HG03439 (cell line): Measurements from ENCODE around the gene SDCBP2.

Experiments used
- ATAC-seq: cut with Tn5 transposase; IDR thresholded peaks from one replicate; pipeline ENCODE4 v1.9.1; 2021; ENCODE audit warnings: mild to moderate bottlenecking, moderate library complexity; ENCODE audit not compliant: unreplicated experiment

The SDCBP2 gene, protein sequence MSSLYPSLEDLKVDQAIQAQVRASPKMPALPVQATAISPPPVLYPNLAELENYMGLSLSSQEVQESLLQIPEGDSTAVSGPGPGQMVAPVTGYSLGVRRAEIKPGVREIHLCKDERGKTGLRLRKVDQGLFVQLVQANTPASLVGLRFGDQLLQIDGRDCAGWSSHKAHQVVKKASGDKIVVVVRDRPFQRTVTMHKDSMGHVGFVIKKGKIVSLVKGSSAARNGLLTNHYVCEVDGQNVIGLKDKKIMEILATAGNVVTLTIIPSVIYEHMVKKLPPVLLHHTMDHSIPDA

DNA sequence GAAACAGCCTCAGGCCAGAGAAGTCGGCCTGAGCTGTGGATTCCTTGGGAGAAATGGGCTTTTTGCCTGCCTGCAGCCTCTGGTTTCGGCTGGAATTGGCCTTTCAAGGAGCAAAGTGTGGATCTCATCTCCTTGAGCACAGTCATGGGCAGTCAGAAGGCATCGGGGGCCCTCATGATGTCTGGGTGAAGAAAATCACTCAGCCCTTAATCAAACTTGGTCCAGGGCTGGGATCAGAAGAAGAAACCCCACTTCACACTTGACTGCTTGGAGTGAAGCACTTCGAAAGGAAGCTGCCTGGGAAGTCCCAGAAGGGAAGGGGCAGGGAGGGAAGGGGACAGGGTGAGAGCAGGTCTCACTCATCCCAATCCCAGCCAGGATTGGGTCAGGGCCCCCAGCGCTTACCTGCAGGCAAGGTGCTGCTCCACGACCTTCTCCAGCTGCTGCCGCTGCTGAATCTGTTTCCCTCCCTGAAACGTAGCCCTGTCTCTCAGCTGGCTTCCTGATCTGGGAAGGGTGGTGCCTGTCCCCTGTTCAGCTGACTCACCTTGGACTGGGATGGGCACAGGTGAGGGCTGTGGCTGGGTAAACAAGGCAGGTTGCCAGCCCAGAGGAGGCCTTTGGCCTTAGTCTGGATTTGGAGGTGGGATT, at the start of gene SDCBP2:
TSS of gene SDCBP2 (minus strand) at position 460 of the 651 bp plus-strand sequence. CDS start 8,723 bp downstream, outside the sequence.
- no peak for ATAC-seq

DNA sequence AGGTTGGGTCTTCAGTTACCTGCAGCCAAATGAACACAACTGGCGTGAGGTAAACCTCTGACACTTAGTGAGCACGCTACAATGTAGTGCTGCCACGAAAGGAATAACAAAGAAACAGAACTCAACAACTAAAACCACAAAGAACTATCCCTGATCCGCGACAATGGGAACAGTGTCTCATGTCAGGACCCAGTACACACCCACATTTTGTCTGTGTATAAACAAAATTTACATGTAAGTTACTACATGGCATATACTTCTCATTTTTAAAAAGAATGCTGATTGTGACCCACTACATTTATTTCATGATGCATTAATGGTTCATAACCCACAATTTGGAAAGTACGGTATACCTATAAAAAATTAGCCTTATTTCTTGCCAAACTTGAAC, 49.8 kb upstream of the SDCBP2 start:
- no peak for ATAC-seq

DNA sequence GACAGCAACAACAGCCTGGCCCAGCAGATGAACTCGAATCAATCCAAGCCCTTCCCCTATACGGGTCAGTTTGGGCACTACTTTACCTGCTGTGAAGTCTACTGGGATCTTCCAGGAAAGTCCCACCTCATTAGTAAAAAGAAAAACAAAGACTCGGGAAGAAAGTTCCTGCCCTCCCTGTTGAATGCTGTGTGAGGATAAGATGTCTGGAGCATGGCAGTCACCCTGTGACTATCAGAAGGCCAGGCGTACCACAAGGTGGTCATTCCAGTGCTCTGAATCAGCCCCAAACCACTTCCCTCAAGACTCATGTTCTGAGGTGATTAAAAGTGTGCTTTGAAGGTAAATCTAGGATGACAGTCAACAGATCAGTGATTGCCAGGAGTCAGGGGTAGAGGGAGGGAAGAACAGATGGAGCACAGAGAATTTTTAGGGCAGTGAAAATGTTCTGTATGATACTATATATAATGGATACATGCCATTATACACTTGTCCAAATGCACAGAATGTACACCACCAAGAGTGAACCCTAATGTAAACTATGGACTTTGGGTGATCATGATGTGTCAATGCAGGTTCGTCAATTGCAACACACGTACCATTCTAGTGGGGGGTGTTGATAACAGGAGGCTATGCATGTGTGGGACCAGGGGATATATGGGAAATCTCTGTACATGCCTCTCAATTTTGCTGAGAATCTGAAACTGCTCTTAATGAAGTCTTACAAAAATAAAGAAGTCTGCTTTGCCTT, 49.2 kb upstream of the SDCBP2 start:
- ATAC-seq, result no peak

DNA sequence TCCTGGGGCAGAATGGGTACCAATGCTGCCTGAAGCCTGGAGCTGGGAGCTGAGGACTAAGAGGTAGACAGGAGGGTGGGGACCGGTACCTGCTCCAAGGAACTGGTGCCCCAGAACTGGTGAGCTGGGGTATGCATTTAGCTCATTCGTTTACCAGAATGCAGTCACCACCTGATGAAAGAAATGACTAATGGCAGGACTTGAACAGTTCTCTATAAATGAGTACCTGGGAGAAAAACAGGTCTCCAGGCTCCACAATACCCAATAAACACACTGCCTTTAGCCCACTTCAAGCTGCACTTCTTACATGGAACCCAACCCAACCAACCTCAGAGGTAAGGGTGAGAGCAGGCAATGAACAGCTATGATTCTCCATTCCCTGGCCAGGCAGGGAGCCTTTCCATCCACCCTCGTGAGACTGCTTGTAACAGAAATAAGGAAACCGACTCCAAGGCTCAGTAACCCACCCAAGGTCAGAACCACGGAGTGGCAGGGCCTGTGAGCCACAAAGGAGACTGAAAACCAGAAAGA, 48.5 kb upstream of the SDCBP2 start:
- ATAC-seq, result no peak

DNA sequence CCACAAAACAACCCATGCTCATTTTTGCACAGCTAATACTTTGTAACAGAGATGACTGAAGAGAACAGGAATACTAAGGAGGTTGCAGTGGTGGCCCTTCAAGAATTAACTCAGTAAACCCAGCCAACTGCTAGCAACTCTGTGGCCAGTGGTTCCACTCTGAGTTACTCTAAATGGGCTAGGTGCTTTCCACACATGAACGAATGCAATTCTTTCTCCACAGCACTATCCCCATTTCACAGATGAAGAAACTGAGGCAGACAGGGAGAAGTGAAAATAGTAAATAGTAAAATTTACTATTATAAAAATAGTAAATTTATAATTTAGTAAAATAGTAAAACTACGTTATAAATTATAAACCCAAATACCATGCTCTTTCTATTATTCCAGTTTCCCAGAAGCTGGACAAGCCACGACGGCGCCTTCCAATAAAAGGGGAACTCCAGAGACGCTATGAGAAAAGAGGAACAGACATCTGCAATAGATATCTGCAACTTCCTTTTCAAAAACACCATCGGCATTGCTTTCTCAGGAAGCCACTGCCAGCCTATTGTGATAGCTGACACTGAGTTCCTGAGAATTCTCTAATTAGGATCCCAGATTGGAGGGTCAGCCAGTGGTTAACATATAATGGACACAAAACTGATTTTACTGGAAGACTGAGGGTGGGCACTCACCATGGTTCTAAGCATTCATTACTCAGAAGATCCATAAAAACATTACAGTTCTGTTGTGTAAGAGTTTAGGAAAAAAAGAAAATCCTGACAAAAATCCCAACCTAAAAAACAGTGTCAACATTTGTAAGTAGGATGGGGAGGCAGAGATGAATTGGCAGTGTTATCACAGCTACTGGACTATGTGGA, 47.7 kb upstream of the SDCBP2 start:
- no peak for ATAC-seq

DNA sequence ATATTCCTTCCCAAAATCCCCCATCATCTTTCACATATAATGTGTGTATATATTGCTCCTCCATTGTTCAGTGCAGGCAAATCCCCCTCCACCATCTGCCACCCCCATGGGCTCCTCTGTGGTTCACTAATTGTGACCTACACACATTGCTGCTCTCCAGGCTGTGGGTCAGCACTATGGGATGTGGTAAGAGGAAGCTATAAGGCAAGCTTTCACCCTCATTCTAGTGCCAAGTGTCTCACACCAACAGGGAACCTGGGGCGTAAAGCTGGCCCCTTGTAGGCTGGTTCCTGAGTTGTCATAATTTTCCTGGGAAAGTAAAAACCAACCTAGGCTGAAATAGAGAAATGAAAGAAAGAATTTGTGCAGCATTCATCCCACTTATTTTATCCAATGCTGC, 47.1 kb upstream of the SDCBP2 start:
- no peak for ATAC-seq

DNA sequence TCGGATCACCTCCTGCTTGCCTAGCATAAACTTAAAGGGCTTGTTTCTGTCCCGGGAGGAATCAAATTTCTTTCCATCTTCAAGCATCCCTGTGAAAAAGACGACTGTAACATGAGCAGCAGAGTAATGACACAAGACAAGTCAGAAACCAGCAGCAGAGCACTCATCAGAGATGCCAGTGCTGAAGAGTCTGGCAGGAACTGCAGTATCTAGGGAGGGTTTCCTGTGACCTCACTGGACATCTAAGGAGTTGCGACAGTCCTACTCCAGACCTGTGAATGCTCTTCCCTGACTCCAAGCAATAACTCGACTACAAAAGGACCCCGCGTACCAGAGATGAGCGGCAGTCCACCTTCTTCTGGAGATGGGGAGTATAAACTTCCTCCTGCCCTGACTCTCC, 46.6 kb upstream of the SDCBP2 start:
- ATAC-seq, result no peak

DNA sequence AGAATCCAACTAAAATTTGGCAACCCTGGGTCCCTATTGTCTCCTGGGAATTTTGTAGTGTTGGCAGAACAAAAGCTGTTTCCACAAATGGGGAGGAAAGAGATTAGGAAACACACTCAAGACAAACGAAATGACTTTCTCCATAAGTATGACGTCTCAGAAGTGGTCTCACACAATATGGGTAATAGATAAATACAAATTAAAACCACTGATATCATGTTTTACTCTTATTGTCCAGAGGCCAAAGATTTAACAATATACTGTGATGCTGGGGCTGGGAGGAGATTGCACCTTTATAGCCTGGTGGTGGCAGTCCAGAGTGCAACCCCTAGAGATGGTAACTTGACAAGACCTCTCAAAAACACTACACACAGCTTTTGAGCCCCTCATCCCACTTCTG, 45.3 kb upstream of the SDCBP2 start:
- ATAC-seq, result no peak

DNA sequence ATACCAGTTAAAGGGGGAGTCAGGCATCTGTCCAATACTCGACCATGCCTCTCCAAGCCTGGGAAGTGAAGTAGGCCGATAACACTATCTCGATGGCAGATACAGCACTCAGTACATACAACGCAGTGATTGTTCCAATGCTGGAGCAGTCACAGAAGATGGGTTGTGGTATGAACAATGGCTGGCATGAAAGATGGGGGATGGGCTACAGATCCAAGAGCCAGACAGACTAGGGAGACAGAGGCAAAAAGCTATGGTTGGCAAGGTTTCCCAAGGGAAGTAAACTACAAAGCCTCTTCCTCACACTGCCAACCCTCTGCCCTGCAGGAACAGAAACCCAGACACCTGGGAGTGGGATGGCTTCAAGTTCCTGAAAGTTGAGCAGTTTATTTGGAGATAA, 44.7 kb upstream of the SDCBP2 start:
- ATAC-seq, result no peak

DNA sequence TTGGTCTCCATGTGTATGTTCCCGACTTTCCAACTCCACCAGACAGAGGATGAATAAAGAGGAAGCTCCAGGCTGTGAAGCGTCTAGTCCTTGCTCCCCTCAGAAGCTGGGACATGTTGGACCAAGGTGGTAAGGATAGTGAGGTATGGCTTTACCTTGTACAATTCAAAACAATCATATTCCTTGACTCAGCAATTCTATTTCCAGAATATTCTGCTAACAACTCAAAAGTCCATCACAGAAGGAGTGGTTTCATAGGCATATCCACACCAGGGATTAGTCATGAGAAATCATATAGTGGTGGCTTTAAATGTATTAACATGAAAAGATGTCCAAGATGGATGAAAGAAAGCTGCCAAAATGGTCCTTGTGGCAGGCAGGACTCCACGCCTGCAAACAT, 44.1 kb upstream of the SDCBP2 start:
- no peak for ATAC-seq

DNA sequence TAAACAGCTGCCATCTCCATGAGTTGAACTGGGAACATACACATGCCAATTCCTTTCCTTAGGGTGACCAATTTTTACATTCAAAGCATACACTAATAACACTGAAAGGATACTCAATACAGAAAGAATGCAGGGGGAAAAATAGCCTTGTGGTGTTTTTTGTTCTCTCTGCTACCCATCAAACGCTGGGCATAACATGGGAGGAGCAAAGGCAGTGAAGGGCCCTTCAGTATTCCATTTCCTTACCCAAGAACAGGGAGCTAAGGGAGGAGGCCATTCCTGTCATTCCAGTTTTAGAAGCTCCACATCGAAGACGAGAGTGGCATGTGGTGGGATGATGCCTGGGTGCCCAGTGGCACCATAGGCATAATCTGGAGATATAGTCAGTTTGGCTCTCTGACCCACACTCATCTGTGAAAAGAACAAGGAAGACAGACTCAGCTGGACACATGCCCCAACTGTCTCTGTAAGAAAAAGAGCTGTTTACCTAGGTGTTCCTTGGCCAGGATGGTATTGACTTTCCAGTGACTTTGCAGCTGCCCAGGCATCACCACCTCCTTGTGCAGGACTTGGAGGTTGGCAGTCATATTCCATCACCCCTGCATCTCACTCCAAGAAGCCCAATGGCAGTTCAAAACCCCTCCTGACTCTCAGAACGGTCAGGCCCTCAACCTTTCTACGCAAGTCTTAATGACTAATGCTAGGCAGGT, 43.0 kb upstream of the SDCBP2 start:
- no peak for ATAC-seq

DNA sequence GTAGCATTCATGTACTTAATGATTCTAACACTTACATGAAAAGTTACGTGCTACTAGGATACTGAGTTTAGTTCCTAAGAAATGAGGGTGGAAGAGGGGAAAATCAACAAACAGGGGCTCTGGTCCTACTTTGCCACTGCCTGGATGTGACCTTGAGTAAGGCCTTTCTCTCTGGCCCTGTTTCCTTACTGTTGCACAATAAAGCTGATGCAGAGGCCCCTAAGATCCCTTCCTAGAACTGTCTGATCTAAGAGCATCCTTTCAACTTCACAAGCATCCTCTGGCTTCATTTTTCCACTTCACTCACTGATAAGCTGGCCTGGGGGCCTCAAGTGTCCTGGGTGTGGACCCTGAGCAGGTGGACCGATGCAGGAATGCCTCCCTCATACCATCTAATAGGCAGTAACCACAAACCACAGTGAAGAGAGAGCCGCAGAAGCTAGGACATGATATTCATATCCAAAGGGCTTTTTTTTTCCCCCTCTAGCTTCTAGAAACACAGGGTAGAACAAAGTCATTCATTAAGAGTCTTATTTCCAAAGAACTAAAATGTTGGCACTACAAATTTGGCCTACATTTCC, 42.4 kb upstream of the SDCBP2 start:
- no peak for ATAC-seq

DNA sequence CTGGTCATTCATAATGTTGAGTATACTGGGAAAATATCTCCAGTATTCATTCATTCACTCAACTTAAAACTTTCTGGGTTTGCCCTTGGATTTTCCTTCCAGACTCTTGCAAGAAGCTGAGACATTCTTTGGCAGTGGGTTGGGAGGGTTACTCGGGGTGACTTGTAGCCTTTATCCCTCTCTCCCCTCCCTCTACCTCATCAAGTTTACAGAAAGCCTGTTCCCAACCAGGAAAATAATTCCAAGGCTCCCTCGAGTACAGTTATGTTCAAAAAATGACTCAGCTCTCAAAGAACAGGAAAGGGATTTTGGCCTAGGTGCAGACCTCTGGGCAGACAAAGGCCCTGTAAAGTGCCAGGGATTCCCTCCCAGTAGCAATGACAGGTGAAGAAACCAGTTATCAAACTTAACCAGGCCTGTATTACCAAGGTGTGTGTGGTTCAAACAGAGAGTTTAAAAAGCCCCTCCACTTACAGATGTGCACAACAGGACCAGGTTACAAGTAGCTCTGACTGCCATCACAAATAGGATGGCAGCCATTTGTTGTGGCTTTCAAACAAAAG, 41.7 kb upstream of the SDCBP2 start:
- ATAC-seq, result no peak

DNA sequence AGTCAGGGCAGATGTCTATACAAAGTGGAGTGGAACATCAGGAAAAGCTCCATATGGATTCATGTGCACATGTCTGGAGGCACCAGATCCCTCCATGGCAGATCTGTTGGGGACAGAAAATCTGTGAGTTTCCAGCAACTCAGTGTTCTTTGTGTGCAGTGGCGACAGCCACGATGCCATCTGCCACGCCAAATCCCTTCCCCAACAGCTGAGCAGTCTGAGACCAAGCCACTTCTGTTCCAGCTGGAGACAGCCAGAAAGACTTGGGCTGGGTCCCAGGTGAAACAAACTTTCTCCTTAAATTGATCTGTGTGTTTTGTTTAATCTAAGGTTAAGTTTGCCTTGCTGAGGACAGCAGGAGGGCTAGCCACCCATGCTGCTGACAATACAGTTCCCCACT, 41.0 kb upstream of the SDCBP2 start:
- ATAC-seq, result no peak

DNA sequence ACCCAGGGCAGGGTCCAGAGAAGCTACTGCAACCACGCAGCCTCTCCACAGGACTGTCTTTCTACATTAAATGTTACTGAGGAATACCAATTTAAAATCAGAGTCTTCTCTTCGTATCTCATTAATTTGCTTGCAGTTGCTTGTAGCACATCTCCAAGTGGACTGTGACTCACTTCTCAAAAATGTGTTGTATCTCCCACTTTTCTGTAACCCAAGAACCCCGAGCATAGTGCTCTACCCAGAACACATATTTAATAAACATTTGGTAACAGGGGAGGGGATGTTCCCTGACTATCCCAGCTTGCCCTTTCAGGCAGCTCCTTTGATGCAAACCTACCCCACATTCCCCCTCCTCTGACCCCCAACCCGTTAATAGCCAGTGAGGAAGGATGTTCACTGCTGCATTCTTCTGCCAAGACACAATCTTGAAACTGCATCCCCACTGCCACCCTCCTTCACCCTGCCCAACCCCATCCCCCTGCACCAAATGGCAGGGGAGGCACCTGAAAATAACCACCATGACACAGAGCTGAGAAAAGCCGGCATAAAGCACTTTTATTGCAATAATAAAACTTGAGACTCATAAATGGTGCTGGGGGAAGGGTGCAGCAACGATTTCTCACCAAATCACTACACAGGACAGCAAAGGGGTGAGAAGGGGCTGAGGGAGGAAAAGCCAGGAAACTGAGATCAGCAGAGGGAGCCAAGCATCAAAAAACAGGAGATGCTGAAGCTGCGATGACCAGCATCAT, 39.7 kb upstream of the SDCBP2 start:
- no peak for ATAC-seq

DNA sequence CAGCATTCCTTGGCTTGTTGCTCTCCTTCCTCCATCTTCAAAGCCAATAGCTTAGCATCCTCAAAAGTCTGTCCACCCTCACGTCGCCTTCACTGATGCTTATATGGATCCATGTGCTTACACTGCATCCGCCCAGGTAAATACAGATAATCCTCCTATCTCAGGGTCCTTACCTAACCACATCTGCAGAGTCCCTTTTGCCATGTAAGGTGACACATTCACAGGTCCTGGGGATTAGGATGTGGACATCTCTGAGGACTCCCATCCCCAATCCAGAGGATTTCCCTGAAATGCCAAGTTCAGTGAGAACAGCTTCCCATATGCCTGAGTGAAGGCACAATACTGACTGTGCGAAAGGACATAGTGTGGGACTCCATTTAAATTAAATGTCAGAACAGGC, 38.5 kb upstream of the SDCBP2 start:
- no peak for ATAC-seq

DNA sequence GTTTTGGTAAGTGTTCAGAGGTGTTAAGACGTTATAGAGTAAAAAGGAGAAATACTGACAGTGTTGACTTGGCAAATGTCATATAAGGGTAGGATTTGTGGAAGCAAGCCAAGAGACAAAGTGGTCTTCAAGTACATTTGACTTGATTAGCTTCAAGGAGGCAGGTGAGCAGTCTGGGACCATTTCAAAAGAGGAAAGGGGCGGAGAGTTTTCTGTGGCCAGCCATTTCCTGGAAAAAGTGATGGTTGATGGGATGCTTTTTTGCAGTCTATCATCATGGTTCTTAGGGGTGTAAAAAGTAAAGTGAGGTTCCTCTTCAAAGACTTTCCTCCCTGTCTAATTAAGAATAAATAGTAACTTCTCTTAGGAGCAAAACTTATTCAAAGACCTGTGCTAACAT, 35.2 kb upstream of the SDCBP2 start:
- ATAC-seq, result no peak

DNA sequence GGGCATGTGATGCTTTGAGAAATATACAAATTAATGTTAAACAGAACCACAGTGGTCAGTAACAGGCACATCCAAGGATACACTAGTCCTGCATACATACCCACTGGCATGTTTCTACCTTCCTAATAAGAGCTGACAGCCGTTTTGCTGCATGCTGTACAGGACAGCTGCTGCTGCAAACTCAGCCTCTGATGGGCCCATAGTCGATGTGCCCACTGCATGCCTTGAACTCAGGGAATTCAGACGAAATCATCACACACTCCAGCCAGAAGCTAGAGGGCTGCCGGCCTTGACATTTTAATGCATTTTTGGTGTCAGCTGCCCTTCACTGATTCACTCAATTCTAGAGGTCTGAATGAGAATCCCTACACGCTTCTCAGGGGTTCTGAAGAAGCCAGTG, 34.6 kb upstream of the SDCBP2 start:
- no peak for ATAC-seq

DNA sequence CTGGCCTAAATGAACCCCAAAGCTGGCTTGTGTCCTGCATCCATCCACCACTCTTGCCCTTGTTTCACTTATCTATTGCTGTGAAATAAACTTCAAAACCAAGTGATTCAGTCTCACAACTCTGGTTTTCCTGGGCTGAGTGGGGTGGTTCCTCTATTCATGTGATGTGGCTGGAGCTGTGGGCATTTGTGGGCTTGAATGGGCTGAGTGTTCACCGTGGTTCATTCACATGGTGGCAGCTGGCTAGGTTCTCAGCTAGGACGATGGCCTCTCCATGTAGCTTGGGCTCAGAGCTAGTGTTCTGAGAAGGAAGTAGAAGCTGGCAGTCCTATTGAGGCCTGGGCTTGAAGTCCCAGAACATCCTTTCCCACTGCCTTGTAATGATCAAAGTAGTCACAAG, 33.5 kb upstream of the SDCBP2 start:
- ATAC-seq, result no peak
